C4-2B (cell line): ENCODE measurements around the gene COIL.

Source experiments
- ZFX ChIP-seq: fragments of 450-650 bp; IDR thresholded peaks from 2 replicates; pipeline ENCODE4 v1.6.1; 2017
- TF ChIP-seq, protein P1 (sequence below): fragments of 450-650 bp; conservative IDR thresholded peaks from 2 replicates; pipeline ENCODE4 v1.5.1; 2017; ENCODE audit warnings: mild to moderate bottlenecking

GRCh38 chr17:57001541-57001940, 40.7 kb upstream of the COIL start:
- no peak for TF ChIP-seq ZFX
- TF ChIP-seq, protein P1, sequence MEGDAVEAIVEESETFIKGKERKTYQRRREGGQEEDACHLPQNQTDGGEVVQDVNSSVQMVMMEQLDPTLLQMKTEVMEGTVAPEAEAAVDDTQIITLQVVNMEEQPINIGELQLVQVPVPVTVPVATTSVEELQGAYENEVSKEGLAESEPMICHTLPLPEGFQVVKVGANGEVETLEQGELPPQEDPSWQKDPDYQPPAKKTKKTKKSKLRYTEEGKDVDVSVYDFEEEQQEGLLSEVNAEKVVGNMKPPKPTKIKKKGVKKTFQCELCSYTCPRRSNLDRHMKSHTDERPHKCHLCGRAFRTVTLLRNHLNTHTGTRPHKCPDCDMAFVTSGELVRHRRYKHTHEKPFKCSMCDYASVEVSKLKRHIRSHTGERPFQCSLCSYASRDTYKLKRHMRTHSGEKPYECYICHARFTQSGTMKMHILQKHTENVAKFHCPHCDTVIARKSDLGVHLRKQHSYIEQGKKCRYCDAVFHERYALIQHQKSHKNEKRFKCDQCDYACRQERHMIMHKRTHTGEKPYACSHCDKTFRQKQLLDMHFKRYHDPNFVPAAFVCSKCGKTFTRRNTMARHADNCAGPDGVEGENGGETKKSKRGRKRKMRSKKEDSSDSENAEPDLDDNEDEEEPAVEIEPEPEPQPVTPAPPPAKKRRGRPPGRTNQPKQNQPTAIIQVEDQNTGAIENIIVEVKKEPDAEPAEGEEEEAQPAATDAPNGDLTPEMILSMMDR, result no peak
